SJCRH30 (cell line): ENCODE results near the gene OLFML2A. TPM values are rescaled to one million over a fixed set of nuclear protein-coding genes. Genes with fewer than 3 reads are reported as not detected.

Experiments used
- DNase-seq, 2 experiments: peaks; one replicate each; pipeline ENCODE4 v3.0.0-alpha.2; 2015 to 2020
- H3K27ac ChIP-seq: fragments of 250-450 bp; sonication (Bioruptor Pico); 2 replicates; pipeline ENCODE4 v1.5.1; 2020; ENCODE audit warnings: mild to moderate bottlenecking, moderate library complexity
- H3K27me3 ChIP-seq: fragments of 250-450 bp; sonication (Bioruptor Pico); 2 replicates; pipeline ENCODE4 v1.5.1; 2020; ENCODE audit warnings: mild to moderate bottlenecking, moderate library complexity
- H3K36me3 ChIP-seq: fragments of 250-450 bp; sonication (Bioruptor Pico); 2 replicates; pipeline ENCODE4 v1.5.1; 2020; ENCODE audit warnings: mild to moderate bottlenecking, moderate library complexity
- H3K4me1 ChIP-seq: fragments of 250-450 bp; sonication (Bioruptor Pico); 2 replicates; pipeline ENCODE4 v1.5.1; 2020; ENCODE audit warnings: mild to moderate bottlenecking, moderate library complexity
- H3K4me3 ChIP-seq: fragments of 250-450 bp; sonication (Bioruptor Pico); 2 replicates; pipeline ENCODE4 v1.5.1; 2020; ENCODE audit warnings: mild to moderate bottlenecking, moderate library complexity
- H3K9me3 ChIP-seq: fragments of 250-450 bp; sonication (Bioruptor Pico); replicated peaks from 2 replicates; pipeline ENCODE4 v1.5.1; 2020; ENCODE audit warnings: mild to moderate bottlenecking, moderate library complexity
- total RNA-seq: library from RNA; depleted of rRNA; stranded (reverse); fragments of >200 nt; shearing (Covaris generic); gene quantifications from 2 replicates; pipeline ENCODE4 v1.2.3, GENCODE V29; 2014; rRNA removed

The OLFML2A gene
- total RNA-seq, 1 experiment from 2014 or later, result 13.4 TPM

- peak; percentile 97 to 98 for DNase-seq
- no peaks in the 10 kb centered on the region for H3K9me3 ChIP-seq
- peak within 1 kb of the TSS; percentile 96 for H3K27ac ChIP-seq
- H3K4me3 ChIP-seq, result peak within 1 kb of the TSS; percentile 96
- H3K36me3 ChIP-seq, result peaks cover 49% of the 10 kb centered on the region
- peaks cover 26% of the 10 kb centered on the region for H3K4me1 ChIP-seq
- no peaks in the 10 kb centered on the region for H3K27me3 ChIP-seq
These were observed 84.7 kb downstream of the OLFML2A start, which contains the start of the genes ARPC5L and RPL35 for GRCh38 chr9:124861342-124862229. Gene ARPC5L (plus strand): TSS chr9:124862130. CDS start chr9:124869291, 7,161 bp downstream. Gene RPL35 (minus strand): TSS chr9:124861957. CDS start chr9:124861912, 45 bp downstream.

- no peak for DNase-seq
- H3K4me3 ChIP-seq, result no peak overlapping the region
- no peak overlapping the region for H3K27ac ChIP-seq
- H3K27me3 ChIP-seq, result no peaks in the 10 kb centered on the region
- peaks cover 31% of the 10 kb centered on the region for H3K36me3 ChIP-seq
- no peaks in the 10 kb centered on the region for H3K9me3 ChIP-seq
- peaks cover 21% of the 10 kb centered on the region for H3K4me1 ChIP-seq
These were observed 86.5 kb downstream of the OLFML2A start for GRCh38 chr9:124863371-124863871.

Other genes starting within 250 kb of the OLFML2A start
- 5.1 and 6.0 TPM in 2 replicates for gene NR6A1, start 5.8 kb upstream of the OLFML2A start, total RNA-seq
- gene WDR38, start 76.3 kb downstream of the OLFML2A start, total RNA-seq, result not detected in 2 replicates
- gene RPL35, start 84.8 kb downstream of the OLFML2A start, total RNA-seq, result 3,495 and 5,082 TPM in 2 replicates
- 54.0 and 58.5 TPM in 2 replicates for gene ARPC5L, start 85.0 kb downstream of the OLFML2A start, total RNA-seq
- 10.1 and 10.7 TPM in 2 replicates for gene GOLGA1, start 163.9 kb downstream of the OLFML2A start, total RNA-seq